Testis (tissue), 2 donors: ENCODE data around the gene AMBRA1.

Experiments
- CTCF ChIP-seq, 3 experiments: fragments of 450-650 bp in 2 of 3; fragments of 200-600 bp in 1 of 3; sonication (generic) in 1 of 3; IDR thresholded peaks; one replicate each; pipeline ENCODE4 v1.5.1; 2016 to 2019; ENCODE audit warnings: antibody characterized with exemption in 3 of 3, mild to moderate bottlenecking in 2 of 3, moderate library complexity in 1 of 3
- POLR2A ChIP-seq: fragments of 450-650 bp; IDR thresholded peaks from one replicate; pipeline ENCODE4 v1.6.1; 2017; ENCODE audit warnings: antibody characterized with exemption, mild to moderate bottlenecking, moderate library complexity

- TF ChIP-seq CTCF (IDR thresholded peaks at IDR 0.05) (no peak), POLR2A (no peak)
These were observed 185.3 kb downstream of the AMBRA1 start for GRCh38 chr11:46408407-46408986.
